HG02981 (cell line): Measurements from ENCODE around the gene FAM117A.
"Not testable (repeated sequence)": the region's sequence is repeated elsewhere in the genome, so short reads cannot be mapped to it uniquely, and the experiment has no call there.

Experiments
- ATAC-seq: cut with Tn5 transposase; IDR thresholded peaks from one replicate; pipeline ENCODE4 v1.9.1; 2021; ENCODE audit warnings: mild to moderate bottlenecking, moderate library complexity; ENCODE audit not compliant: unreplicated experiment

The FAM117A gene

DNA sequence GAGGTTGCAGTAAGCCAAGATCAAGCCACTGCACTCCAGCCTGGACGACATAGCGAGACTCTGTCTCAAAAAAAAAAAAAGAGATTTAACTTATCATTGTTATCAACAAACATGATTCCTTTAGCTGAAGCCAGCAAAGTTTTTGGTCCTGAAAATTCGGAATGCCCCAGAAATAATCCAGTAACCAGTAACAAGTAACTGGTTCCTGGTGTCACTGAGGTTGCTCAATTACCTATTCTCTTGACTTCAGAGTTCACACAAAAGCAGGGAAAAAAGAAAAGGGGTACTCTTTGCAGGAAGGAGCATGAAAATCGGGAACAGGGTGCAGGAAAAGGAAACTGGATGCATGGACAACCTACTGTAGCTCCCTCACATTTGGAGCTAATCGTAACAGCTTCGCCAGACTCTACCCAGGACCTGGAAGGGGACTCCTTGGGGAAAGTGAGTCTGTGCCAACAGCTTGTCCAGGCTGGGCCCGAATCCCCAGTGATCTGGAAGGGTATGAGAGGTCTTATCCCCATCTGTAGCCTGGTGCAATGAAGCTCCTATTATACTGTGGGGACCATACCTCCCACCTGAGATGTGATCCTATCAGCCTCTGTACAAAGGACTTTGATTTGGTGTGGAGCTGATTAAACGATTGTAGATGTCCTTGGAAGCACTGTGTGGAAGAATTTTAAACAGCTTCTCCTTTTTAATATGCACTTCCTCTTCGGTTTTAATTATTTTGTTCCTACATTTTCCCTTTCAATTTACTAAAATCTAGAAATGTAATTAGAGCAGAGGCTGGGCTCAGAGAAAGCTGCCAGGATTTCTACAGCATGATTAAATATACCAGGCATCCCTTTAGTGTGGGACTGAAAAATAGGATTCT is 82.6 kb downstream of the FAM117A start:
- ATAC-seq, result no peak

DNA sequence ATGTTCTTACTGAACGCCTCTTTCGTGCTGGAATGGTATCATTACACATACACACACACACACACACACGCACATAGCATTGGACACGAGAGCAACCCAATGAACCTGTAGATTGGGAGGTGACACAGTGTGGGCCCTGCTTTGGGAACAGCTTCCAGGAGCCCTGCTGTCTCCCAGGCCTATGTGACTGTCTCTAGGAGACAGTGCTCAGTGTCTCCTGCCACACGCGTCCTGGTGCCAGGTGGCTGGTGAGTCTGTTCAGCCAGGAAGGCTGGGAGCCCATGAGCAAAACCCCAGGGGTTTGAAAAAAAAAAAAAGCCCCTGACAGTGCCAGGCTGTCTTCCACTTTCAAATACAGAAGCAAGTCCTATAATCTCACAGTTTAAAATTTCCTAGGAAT is 83.6 kb downstream of the FAM117A start:
- ATAC-seq, result no peak

DNA sequence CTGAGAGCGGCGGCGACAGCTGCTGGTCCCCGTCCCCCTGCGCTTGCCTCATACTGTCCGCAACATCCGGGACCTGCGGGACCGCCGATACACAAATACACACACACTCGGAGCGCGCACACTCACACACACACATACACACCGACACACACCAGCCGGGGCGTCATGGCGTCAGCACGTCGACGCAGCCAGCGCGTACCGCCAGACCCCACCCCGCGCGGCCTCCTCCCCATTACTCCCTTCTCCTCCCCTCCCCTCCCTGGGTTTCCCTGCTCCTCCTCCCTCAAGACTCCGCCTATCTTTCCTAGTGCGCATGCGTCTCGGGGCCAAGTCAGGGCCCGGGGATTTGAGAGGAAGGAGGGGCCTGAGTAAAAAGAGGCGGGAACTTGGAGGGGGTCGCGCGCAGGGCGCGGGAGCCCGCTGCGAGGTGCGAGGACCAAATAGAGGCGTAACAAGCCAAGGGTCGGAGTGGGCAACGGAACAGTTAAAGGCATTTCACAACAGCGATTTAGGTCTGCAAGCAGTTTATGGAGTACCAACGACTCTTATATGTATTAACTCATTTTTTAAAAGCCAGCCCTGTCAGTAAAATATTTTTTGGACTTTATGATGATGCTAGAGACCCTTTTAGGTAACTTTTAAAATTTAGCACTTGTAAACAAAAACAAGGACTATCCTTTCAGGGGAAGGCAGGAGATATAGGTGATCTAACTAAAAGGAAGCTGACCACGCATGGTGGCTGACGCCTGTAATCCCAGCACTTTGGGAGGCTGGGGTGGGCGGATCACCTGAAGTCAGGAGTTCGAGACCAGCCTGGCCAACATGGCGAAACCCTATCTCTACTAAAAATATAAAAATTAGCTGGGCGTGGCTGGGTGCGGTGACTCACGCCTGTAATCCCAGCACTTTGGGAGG is 85.7 kb downstream of the FAM117A start, which contains the start of gene SPOP:
SPOP (minus strand) TSS at position 165 of the 915 bp plus-strand sequence. CDS start 55,287 bp downstream, outside the sequence.
- peak; percentile 70 for ATAC-seq

DNA sequence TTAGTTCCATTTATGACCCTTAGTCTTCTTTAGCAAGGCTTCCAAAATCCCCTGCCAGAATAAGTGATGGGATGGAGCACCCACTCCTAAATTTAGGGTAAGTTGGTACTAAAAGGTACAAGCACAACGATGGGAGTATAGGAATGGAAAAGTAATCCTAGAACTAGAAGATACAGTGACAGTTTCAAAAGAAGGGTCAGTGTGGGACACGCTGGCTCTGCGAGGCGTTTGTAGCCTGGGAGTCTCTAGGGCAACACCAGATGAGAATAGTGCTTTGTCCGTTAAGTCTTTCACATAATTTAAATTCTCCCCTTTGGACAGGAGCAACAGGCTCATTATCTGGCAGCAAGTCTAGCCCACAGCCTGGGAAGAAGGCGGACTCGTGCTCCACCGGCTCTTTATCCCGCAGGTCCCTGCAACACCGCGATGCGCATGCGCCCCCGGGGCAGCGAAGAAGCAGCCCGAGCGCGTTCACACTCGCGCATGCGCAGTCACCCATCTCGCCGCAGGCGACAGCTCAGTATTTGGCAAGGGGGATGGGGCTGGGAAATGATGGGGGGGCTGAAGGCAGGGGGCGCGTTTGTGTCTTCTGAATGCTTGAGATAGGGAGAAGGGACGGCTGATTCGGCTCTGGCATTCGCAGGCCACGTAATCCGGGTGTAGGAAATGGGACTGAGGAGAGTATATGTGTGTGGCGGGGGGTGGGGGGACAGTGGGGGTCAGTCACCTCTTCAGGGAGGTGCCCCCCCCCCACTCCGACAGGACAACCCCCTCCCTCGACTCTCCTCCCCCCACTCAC is 86.6 kb downstream of the FAM117A start:
- peak; percentile 47 for ATAC-seq

DNA sequence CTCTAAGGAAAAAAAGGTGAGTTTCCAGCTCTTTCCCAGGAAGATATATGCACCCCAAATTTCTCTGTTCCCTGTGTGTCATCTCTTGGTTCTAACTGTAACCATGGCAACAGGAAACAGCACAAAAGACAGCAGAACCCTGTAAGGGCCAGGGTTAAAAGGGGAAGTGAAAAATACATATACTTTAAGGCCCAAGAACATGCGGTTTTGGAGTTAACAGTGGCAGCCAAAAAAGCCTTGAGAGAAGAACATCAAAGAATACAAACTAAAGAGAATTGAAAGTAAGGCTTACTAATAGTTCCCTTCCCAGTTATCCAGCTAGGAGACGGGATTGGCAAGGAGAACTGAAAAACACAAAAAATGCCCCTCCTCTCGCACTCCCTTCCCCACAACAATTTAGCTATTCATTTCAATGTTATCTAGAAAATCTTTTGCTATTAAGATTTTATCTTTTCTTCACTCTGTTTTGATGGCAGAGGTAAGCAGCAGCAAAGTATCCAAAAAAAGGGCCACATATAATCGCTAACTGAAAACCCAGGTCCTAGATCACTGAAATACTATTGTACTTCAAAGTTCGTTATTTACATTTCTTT is 87.6 kb downstream of the FAM117A start:
- peak; percentile 60 for ATAC-seq

DNA sequence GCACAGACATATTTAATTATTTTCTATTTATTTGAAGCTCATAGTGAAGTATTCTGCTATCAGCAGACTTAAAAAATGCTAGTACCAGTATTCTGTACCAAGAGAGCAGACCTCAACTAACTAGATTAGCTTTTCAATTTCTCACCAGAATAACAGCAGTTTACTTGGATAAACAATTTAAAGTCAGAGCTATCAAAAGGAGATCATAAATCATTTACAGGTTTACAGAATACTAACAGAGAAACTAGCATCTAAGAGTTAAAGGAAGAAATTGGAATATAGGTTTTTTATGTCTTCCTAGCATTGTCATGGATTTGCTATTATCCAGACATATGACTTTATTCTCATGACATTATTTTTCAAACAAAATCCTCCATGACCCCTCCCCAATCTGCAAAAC is 89.4 kb downstream of the FAM117A start:
- no peak for ATAC-seq

DNA sequence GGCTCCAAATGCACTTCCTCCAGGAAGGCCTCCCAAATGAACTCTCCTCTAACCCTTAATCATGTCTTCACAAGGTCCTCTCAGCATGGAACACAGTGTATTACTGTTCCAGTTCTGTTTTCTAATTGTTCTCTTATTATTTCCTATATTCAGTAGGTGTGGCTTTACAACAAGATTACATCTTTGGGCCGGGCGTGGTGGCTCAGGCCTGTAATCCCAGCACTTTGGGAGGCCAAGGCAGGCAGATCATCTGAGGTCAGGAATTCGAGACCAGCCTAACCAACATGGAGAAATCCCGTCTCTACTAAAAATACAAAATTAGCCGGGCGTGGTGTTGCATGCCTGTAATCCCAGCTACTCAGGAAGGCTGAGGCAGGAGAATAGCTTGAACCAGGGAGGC is 90.3 kb downstream of the FAM117A start:
- ATAC-seq, result not testable (repeated sequence)

DNA sequence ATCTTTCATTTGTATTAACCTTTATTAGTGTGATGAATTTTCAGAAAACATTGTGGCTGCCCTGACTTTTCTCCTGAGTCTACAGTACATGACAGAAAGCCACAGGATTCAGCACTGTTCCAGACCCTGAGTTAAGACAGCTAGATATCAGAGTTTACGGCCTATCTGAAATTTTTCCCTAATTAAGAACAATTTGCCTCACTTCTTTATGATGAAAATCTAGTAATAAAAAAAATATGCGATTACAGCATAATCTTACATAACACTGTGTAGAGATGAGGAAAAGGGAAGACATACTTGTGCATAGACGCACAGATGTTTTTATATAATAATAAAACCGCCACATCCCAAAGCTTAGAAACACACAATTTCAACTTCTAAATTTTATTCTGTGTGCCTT is 93.3 kb downstream of the FAM117A start:
- ATAC-seq, result no peak

DNA sequence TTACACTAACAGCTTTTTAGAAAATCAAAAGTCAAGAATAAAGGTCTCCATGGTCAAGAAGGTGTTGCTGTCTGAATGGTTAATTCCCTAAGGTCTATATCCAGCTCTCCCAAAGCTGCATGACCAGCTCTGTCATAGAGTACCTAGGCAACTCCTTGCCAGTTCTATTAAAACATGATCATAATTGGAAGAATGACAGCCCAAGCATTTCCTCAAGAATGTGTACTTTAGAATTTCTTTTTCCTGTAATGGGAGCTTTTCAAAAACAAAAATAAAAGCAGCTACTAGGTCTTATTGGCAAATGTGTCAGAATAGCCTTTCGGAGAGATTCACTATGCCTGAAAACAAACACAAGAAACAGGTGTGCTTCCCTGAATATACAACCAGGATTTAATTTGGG is 93.9 kb downstream of the FAM117A start:
- ATAC-seq, result no peak

DNA sequence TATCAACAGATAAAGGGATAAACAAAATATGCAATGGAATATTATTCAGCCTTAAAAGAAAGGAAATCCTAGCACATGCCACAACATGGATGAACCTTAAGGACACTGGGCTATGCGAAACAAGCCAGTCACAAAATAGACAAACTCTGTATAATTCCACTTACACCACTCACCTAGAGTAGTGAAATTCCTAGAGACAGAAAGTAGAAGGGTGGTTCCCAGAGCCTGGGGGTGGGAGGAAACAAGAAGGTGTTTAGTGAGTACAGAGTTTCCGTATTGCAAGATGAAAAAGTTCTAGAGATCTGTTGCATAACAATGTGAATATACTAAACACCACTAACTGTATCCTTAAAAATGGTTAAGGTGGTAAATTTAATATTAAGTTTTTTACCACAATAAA is 96.1 kb downstream of the FAM117A start:
- ATAC-seq, result no peak

DNA sequence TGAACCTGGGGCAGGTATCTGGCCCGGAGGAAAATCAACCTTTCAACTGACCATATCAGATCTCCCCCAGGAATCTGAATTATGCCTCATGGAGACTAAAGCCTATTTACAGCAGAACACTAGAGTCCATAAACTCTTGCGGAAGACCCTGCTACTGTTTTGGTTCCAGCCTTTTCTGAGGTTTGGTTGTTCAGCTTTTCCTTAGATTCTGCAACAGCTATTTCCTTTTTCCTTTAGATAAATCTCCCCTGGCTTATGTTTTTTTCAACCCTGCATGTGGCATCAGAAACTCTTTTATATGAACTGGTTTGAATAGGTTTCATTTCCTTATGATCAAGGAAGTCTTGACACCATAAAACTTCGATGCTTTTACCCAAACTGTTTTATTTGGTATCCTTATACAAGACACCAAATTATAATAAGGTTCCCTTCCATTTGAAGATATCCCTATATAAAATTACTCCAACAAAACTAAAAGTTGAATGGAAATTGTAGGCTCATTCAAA is 99.2 kb downstream of the FAM117A start:
- ATAC-seq, result no peak
